ENCODE measurements around the gene NIM1K.

- TF ChIP-seq, protein P1, sequence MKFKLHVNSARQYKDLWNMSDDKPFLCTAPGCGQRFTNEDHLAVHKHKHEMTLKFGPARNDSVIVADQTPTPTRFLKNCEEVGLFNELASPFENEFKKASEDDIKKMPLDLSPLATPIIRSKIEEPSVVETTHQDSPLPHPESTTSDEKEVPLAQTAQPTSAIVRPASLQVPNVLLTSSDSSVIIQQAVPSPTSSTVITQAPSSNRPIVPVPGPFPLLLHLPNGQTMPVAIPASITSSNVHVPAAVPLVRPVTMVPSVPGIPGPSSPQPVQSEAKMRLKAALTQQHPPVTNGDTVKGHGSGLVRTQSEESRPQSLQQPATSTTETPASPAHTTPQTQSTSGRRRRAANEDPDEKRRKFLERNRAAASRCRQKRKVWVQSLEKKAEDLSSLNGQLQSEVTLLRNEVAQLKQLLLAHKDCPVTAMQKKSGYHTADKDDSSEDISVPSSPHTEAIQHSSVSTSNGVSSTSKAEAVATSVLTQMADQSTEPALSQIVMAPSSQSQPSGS (CRISPR knock-in tag; IDR thresholded peaks at IDR 0.05; ENCODE audit: borderline replicate concordance, low read depth), result no peak
- TF ChIP-seq FOXK1 (CRISPR knock-in tag; IDR thresholded peaks at IDR 0.05) (no peak), CTCF (IDR thresholded peaks at IDR 0.05) (no peak), NFYB (CRISPR knock-in tag; conservative IDR thresholded peaks at IDR 0.05; ENCODE audit: low read depth) (no peak), GABPB1 (CRISPR knock-in tag; IDR thresholded peaks at IDR 0.05) (no peak), KAT7 (CRISPR knock-in tag; IDR thresholded peaks at IDR 0.05; ENCODE audit: borderline replicate concordance) (no peak), MYBL2 (CRISPR knock-in tag; IDR thresholded peaks at IDR 0.05) (no peak), SMAD4 (CRISPR knock-in tag; IDR thresholded peaks at IDR 0.05) (no peak)
- TF ChIP-seq, protein P2, sequence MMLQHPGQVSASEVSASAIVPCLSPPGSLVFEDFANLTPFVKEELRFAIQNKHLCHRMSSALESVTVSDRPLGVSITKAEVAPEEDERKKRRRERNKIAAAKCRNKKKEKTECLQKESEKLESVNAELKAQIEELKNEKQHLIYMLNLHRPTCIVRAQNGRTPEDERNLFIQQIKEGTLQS (CRISPR knock-in tag; conservative IDR thresholded peaks at IDR 0.05), result no peak
Measured at GRCh38 chr5:43274435-43275114, 82.5 kb downstream of the NIM1K start.
